Globus pallidus (tissue), 1 donor: ENCODE measurements around the gene EIF3F.
A peak's percentile ranks its signal among the peaks of the same experiment; 100 is the strongest.

Experiments used
- DNase-seq: peaks from one replicate; pipeline ENCODE4 v3.0.0-alpha.2; 2015; ENCODE audit warnings: low spot score

Gene EIF3F

GRCh38 chr11:8022876-8023275 lies 35.7 kb downstream of the EIF3F start:
- DNase-seq, result no peak

- DNase-seq, result no peak
Observed at GRCh38 chr11:8023831-8024555, 36.9 kb downstream of the EIF3F start.

GRCh38 chr11:8025123-8025522 lies 38.0 kb downstream of the EIF3F start:
- DNase-seq, result no peak

GRCh38 chr11:8025816-8026215 lies 38.7 kb downstream of the EIF3F start:
- no peak for DNase-seq

GRCh38 chr11:8026982-8027381 lies 39.8 kb downstream of the EIF3F start:
- no peak for DNase-seq

- DNase-seq, result no peak
Observed at GRCh38 chr11:8028766-8029165, 41.6 kb downstream of the EIF3F start.

GRCh38 chr11:8030526-8031247 lies 43.5 kb downstream of the EIF3F start:
- DNase-seq, result no peak

GRCh38 chr11:8031248-8032115 lies 44.3 kb downstream of the EIF3F start:
- DNase-seq, result no peak

- DNase-seq, result no peak
Observed at GRCh38 chr11:8032122-8032521, 45.0 kb downstream of the EIF3F start.

- no peak for DNase-seq
Observed at GRCh38 chr11:8032576-8033304, 45.6 kb downstream of the EIF3F start.

GRCh38 chr11:8033305-8034105 lies 46.4 kb downstream of the EIF3F start:
- peak; percentile 60 for DNase-seq

GRCh38 chr11:8034106-8034585 lies 47.0 kb downstream of the EIF3F start:
- no peak for DNase-seq

- DNase-seq, result no peak
Observed at GRCh38 chr11:8034604-8035190, 47.6 kb downstream of the EIF3F start.

GRCh38 chr11:8035200-8035855 lies 48.2 kb downstream of the EIF3F start:
- no peak for DNase-seq

GRCh38 chr11:8036002-8036802 lies 49.1 kb downstream of the EIF3F start:
- no peak for DNase-seq

- no peak for DNase-seq
Observed at GRCh38 chr11:8036986-8037385, 49.8 kb downstream of the EIF3F start.

- DNase-seq, result no peak
Observed at GRCh38 chr11:8038393-8038792, 51.3 kb downstream of the EIF3F start.

- no peak for DNase-seq
Observed at GRCh38 chr11:8038811-8039529, 51.8 kb downstream of the EIF3F start.
